MM.1S (cell line): ENCODE measurements around the gene ADCY3.
A peak's percentile ranks its signal among the peaks of the same experiment; 100 is the strongest.

Experiments used
- DNase-seq: peaks from one replicate; pipeline ENCODE4 v3.0.0-alpha.2; 2015
- H2AFZ ChIP-seq: fragments of 300-600 bp; sonication (generic); 2 replicates; pipeline ENCODE4 v1.6.0; 2016; ENCODE audit warnings: antibody characterized with exemption, low read length
- H3F3A ChIP-seq: fragments of 300-600 bp; sonication (generic); 2 replicates; pipeline ENCODE4 v1.6.1; 2016; ENCODE audit warnings: mild to moderate bottlenecking, antibody characterized with exemption, low read length, moderate library complexity, mixed read lengths; ENCODE audit not compliant: insufficient read depth
- H3K27ac ChIP-seq: fragments of 300-600 bp; sonication (generic); 2 replicates; pipeline ENCODE4 v1.5.1; 2016; ENCODE audit warnings: mild to moderate bottlenecking, low read length
- H3K27me3 ChIP-seq: fragments of 300-600 bp; sonication (generic); replicated peaks from 2 replicates; pipeline ENCODE4 v1.6.0; 2016; ENCODE audit warnings: low read length; ENCODE audit not compliant: insufficient read depth
- H3K36me3 ChIP-seq: fragments of 300-600 bp; sonication (generic); replicated peaks from 2 replicates; pipeline ENCODE4 v1.6.1; 2016; ENCODE audit warnings: mild to moderate bottlenecking, low read length, mixed read lengths; ENCODE audit not compliant: insufficient read depth
- H3K4me1 ChIP-seq: fragments of 300-600 bp; sonication (generic); 2 replicates; pipeline ENCODE4 v1.6.1; 2016; ENCODE audit warnings: low read length, mixed read lengths
- H3K4me2 ChIP-seq: fragments of 300-600 bp; sonication (generic); 2 replicates; pipeline ENCODE4 v1.6.0; 2016; ENCODE audit warnings: low read depth, low read length
- H3K4me3 ChIP-seq: fragments of 300-600 bp; sonication (generic); 2 replicates; pipeline ENCODE4 v1.5.1; 2016; ENCODE audit warnings: low read length, mixed read lengths
- H3K79me2 ChIP-seq: fragments of 300-600 bp; sonication (generic); 2 replicates; pipeline ENCODE4 v1.6.1; 2016; ENCODE audit warnings: mixed run types, low read length, mixed read lengths
- H3K9ac ChIP-seq: fragments of 300-600 bp; sonication (generic); 2 replicates; pipeline ENCODE4 v1.6.1; 2016; ENCODE audit warnings: low read length, mixed read lengths
- H3K9me2 ChIP-seq: fragments of 300-600 bp; sonication (generic); replicated peaks from 2 replicates; pipeline ENCODE4 v1.6.1; 2016; ENCODE audit warnings: mild to moderate bottlenecking, low read length, mixed read lengths; ENCODE audit not compliant: insufficient read depth
- H3K9me3 ChIP-seq: fragments of 300-600 bp; sonication (generic); replicated peaks from 2 replicates; pipeline ENCODE4 v1.6.1; 2016; ENCODE audit warnings: mild to moderate bottlenecking, low read length, mixed read lengths; ENCODE audit not compliant: insufficient read depth
- H4K20me1 ChIP-seq: fragments of 300-600 bp; sonication (generic); 2 replicates; pipeline ENCODE4 v1.6.1; 2016; ENCODE audit warnings: mild to moderate bottlenecking, low read length, moderate library complexity, mixed read lengths; ENCODE audit not compliant: insufficient read depth
- CTCF ChIP-seq: fragments of 300-600 bp; sonication (generic); IDR thresholded peaks from 2 replicates; pipeline ENCODE4 v1.5.1; 2016; ENCODE audit warnings: antibody characterized with exemption, low read length, mixed read lengths
- EZH2 ChIP-seq: fragments of 300-600 bp; sonication (generic); optimal IDR thresholded peaks from 2 replicates; pipeline ENCODE3; 2017; ENCODE audit warnings: low read depth, mild to moderate bottlenecking, antibody characterized with exemption, low read length, mixed read lengths
- EZH2phosphoT487 ChIP-seq: fragments of 300-600 bp; sonication (generic); IDR thresholded peaks from 2 replicates; pipeline ENCODE4 v1.6.1; 2018; ENCODE audit warnings: antibody characterized with exemption, low read length

Gene ADCY3

GRCh38 chr2:24830351-24830750 is 89.7 kb downstream of the ADCY3 start:
- Histone ChIP-seq H3K4me1 (no peaks in the 10 kb centered on the region), H3K4me3 (no peak overlapping the region), H3K36me3 (0 out of 2 replicates have a peak, but pooled peaks cover 3% of the 10 kb centered on the region), H4K20me1 (no peaks in the 10 kb centered on the region), H3K27me3 (no peaks in the 10 kb centered on the region), H3K9ac (no peak overlapping the region), H3F3A (no peaks in the 10 kb centered on the region; the same call in 1 of the 2 replicates), H3K4me2 (no peak overlapping the region), H2AFZ (no peak overlapping the region), H3K9me3 (no peaks in the 10 kb centered on the region), H3K27ac (no peak overlapping the region), H3K79me2 (no peaks in the 10 kb centered on the region), H3K9me2 (no peaks in the 10 kb centered on the region)
- DNase-seq: no peak
- TF ChIP-seq EZH2: no peak
- no peak for TF ChIP-seq CTCF
- TF ChIP-seq EZH2phosphoT487: no peak

- H3K4me1 ChIP-seq: no peaks in the 10 kb centered on the region
- H3K27me3 ChIP-seq: no peaks in the 10 kb centered on the region
- H3F3A ChIP-seq: no peaks in the 10 kb centered on the region; the same call in 1 of the 2 replicates
- no peaks in the 10 kb centered on the region for H4K20me1 ChIP-seq
- no peaks in the 10 kb centered on the region for H3K79me2 ChIP-seq
- no peaks in the 10 kb centered on the region for H3K9me3 ChIP-seq
- TF ChIP-seq EZH2phosphoT487: no peak
- TF ChIP-seq EZH2: no peak
- TF ChIP-seq CTCF: no peak
- H3K9ac ChIP-seq: no peak overlapping the region
- H2AFZ ChIP-seq: no peak overlapping the region
- H3K9me2 ChIP-seq: no peaks in the 10 kb centered on the region
- H3K4me2 ChIP-seq: no peak overlapping the region
- H3K4me3 ChIP-seq: no peak overlapping the region
- H3K36me3 ChIP-seq: peaks cover 8% of the 10 kb centered on the region; the same call in 1 of the 2 replicates
- DNase-seq: no peak
- H3K27ac ChIP-seq: no peak overlapping the region
Observed at GRCh38 chr2:24828238-24828996, 91.6 kb downstream of the ADCY3 start.

GRCh38 chr2:24827321-24828237 is 92.5 kb downstream of the ADCY3 start:
- no peaks in the 10 kb centered on the region for H3K9me2 ChIP-seq
- peak; percentile 49 for DNase-seq
- no peak for TF ChIP-seq EZH2
- TF ChIP-seq CTCF: peak; percentile 72
- TF ChIP-seq EZH2phosphoT487: no peak
- no peaks in the 10 kb centered on the region for H4K20me1 ChIP-seq
- H3K79me2 ChIP-seq: no peaks in the 10 kb centered on the region
- H3K27ac ChIP-seq: no peak overlapping the region
- no peak overlapping the region for H2AFZ ChIP-seq
- H3K4me1 ChIP-seq: peaks cover 1% of the 10 kb centered on the region; the same call in 1 of the 2 replicates
- no peak overlapping the region for H3K4me2 ChIP-seq
- no peaks in the 10 kb centered on the region for H3K9me3 ChIP-seq
- H3K27me3 ChIP-seq: no peaks in the 10 kb centered on the region
- H3K4me3 ChIP-seq: no peak overlapping the region
- H3K36me3 ChIP-seq: peaks cover 8% of the 10 kb centered on the region; the same call in 1 of the 2 replicates
- H3K9ac ChIP-seq: no peak overlapping the region
- H3F3A ChIP-seq: peaks cover under 1% of the 10 kb centered on the region
